Urinary bladder (tissue), 4 donors: ENCODE results near the gene GLB1L. TPM values are rescaled to one million over a fixed set of nuclear protein-coding genes. Genes with fewer than 3 reads are reported as not detected.
A peak's percentile ranks its signal among the peaks of the same experiment; 100 is the strongest.

Experiments used
- DNase-seq: peaks from one replicate; pipeline ENCODE4 v3.0.0-alpha.2; 2015; ENCODE audit errors: extremely low spot score
- H3K27ac ChIP-seq: one replicate; pipeline ENCODE4 v1.5.1; 2013; ENCODE audit warnings: low read depth, mild to moderate bottlenecking, moderate library complexity
- H3K36me3 ChIP-seq: one replicate; pipeline ENCODE4 v1.6.1; 2013; ENCODE audit warnings: mild to moderate bottlenecking, moderate library complexity; ENCODE audit not compliant: insufficient read depth
- H3K4me1 ChIP-seq: one replicate; pipeline ENCODE4 v1.6.1; 2013; ENCODE audit warnings: mild to moderate bottlenecking, moderate library complexity; ENCODE audit not compliant: insufficient read depth
- H3K4me3 ChIP-seq: one replicate; pipeline ENCODE4 v1.5.1; 2013; ENCODE audit warnings: low read depth, low read length
- WGBS: extraction: QIAGEN DNeasy Blood & Tissue Kit; methylation state at CpG from one replicate; pipeline ENCODE4 v1.1.7; 2013; 5-methylcytosine and 5-hydroxymethylcytosine counted together
- polyA plus RNA-seq: library from polyadenylated mRNA; stranded (reverse); fragments of 200-250 nt; gene quantifications from one replicate; pipeline ENCODE4 v1.2.3, GENCODE V29; 2013
- total RNA-seq: library from RNA; depleted of rRNA; stranded (reverse); fragments of >200 nt; gene quantifications from one replicate; pipeline ENCODE4 v1.2.3, GENCODE V29; 2014
- donor health status: healthy with polysubstance abuse.
- donor health status: healthy.

GLB1L gene
- total and polyA plus RNA-seq, 2 donors, result 6.5 to 12.0 TPM

DNA sequence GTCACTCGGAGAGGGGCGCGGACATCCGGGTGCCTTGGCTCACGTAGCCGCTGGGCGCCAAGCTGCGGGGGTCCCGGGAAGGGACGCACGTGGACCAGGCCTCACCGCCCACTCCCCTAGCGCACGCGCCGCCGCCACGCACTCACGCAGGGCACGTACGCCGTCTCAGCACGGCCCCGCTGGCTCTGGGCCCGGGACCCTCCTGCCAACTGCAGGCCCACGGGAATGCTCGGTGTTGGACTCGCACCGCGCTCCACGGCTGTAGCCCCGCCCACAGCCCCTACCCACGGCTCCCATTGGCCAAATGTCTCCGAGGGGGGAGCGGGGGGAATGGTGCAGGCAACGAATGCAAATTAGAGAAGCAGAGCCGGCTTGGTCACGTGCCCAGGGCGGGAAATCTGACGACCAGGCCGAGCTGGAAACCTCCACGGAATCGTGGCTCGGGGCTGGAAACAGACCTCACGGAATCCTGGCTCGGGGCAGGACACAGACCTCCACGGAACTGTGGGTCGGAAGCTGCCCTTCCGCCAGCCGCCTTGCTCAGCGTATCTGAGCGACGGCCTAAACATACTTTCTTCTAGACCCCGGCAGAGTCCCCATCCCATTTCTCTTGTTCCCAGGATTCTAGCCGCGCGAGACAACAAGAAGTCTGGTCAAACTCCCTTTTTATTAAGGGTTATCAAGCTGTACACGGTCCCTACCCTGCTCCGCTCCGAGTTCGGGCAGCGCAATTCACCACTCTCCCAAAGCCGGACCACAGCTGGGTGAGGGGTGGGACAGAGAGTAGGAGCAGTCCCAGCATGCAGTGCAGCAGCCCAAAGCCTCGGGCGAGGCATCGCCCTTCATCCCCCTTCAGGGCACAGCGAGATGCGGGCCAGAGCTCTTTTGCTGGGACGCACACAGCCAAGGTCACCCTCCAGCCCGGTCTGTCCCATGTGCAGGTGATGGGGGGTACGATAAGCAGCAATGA, 26.2 kb downstream of the GLB1L start, which contains the start of gene ABCB6:
Gene ABCB6 (minus strand): TSS at position 227 of the 970 bp plus-strand sequence. CDS start 285 bp downstream, outside the sequence.
- Histone ChIP-seq H3K4me3 (peak within 1 kb of the TSS; percentile 44), H3K4me1 (peaks cover 4% of the 10 kb centered on the region), H3K36me3 (peaks cover 6% of the 10 kb centered on the region), H3K27ac (peak within 1 kb of the TSS; percentile 71)
- WGBS, result 5% methylated on average over 71 of the region's 71 CpGs
- peak; percentile 95 for DNase-seq

DNA sequence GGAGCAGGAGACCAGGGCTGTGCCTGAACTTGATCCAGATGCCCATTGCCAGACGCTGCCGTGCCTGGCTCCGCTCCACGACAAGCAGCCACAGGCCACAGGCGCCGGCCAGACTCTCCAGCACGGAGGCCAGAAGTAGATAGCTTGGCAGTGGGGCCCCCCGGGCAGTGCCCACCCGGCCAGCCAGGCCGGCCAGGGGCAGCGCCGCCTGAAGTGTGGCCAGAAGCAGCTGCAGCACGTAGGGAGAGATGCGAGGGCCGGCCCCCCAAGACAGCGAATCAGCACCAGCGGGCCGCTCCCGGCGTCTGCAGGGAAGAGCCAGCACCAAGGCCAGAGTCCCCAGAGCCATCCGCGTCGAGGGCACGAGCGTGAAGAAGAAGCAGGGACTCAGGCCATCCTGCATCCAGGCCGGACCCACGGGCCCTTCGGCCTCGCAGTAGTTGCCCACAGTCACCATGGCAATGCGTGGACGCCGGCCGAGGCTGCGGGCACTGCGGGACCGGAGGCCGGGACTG, 27.0 kb downstream of the GLB1L start:
- Histone ChIP-seq H3K36me3 (peaks cover 6% of the 10 kb centered on the region), H3K4me1 (peaks cover 4% of the 10 kb centered on the region), H3K4me3 (peak overlapping the region; percentile 44), H3K27ac (peak overlapping the region; percentile 71)
- WGBS, result under 1% methylated on average over 37 of the region's 37 CpGs
- DNase-seq, result no peak

- Histone ChIP-seq H3K27ac (no peak overlapping the region), H3K4me1 (peaks cover 4% of the 10 kb centered on the region), H3K4me3 (no peak overlapping the region), H3K36me3 (peaks cover 6% of the 10 kb centered on the region)
- 93% methylated on average over 6 of the region's 6 CpGs for WGBS
- DNase-seq, result no peak
Observed at GRCh38 chr2:219216535-219216915, 28.7 kb downstream of the GLB1L start.

DNA sequence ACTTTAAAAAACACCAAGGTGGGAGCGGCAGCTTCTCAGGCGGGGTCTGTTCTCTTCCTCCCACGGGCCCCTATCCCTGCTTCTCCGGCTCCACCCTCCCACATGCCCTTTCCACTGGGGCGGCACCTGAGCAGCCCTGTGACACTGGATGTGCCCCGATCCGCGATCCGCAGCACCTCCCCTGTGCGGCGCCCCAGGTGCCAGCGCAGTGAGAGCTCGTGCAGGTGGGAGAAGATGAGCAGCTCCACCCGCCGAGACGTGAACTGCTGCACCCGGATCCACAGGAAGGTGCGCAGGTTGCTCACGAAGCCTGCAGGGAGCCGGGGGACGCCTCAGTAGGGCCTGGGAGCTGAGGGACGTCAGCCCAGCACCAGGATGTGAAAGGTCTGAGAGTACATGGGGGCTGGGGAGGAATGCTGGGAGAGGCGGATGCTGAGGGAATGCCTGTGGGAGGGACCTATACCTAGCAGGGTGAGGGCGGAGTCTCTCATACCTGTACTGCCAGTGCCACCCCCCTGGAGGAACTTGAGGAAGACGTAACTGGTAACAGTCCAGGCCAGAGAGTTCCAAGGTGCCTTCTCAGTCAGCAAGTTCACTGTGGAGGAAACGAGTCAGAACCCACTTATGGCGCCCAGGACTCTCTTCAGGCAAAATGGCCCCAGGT, 29.2 kb downstream of the GLB1L start:
- Histone ChIP-seq H3K4me3 (no peak overlapping the region), H3K36me3 (peaks cover 6% of the 10 kb centered on the region), H3K4me1 (peaks cover 4% of the 10 kb centered on the region), H3K27ac (no peak overlapping the region)
- DNase-seq, result no peak
- WGBS, result 90% methylated on average over 27 of the region's 27 CpGs

DNA sequence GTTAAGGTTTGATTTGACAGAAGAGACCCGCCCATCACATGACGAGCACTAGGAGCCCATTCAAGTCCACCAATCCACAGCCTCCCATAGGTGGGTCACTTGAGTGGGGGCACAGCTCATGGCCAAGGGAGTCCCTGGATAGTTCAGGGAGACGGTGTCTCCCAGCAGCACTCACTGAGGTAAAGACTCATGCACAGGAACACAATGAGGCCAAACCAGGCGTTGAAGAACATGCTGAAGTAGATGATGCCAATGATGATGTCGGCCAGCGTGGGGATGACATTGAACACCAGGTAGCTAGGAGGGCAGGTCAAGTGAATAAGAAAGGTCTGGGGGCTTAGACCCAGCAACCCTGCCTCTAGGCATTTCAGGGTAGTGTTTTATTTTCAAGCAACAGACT, 30.5 kb downstream of the GLB1L start:
- WGBS, result 91% methylated on average over 6 of the region's 6 CpGs
- peaks cover 2% of the 10 kb centered on the region for H3K36me3 ChIP-seq
- no peak overlapping the region for H3K4me3 ChIP-seq
- H3K27ac ChIP-seq, result no peak overlapping the region
- DNase-seq, result no peak
- peaks cover 4% of the 10 kb centered on the region for H3K4me1 ChIP-seq

DNA sequence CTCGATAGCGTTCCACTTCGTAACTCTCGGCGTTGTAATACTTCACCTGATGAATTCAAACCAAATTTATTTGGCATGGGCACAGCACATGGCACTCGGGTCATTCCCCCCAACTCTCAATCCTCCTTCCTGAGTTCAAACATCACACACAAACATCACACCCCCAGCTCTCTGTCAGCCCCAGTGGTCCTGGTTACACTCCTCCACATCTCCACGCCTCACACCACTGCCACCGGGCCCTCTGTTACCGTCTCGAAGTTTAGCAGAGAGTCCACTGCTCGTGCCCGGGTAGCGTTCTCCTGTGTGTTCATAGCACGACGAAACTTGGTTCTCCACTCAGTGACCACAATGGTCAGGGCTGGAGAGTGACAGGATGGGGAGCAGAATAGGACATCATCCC, 31.1 kb downstream of the GLB1L start:
- H3K36me3 ChIP-seq, result peaks cover 4% of the 10 kb centered on the region
- H3K27ac ChIP-seq, result no peak overlapping the region
- no peak overlapping the region for H3K4me3 ChIP-seq
- no peak for DNase-seq
- no peaks in the 10 kb centered on the region for H3K4me1 ChIP-seq
- WGBS, result 96% methylated on average over 15 of the region's 15 CpGs

DNA sequence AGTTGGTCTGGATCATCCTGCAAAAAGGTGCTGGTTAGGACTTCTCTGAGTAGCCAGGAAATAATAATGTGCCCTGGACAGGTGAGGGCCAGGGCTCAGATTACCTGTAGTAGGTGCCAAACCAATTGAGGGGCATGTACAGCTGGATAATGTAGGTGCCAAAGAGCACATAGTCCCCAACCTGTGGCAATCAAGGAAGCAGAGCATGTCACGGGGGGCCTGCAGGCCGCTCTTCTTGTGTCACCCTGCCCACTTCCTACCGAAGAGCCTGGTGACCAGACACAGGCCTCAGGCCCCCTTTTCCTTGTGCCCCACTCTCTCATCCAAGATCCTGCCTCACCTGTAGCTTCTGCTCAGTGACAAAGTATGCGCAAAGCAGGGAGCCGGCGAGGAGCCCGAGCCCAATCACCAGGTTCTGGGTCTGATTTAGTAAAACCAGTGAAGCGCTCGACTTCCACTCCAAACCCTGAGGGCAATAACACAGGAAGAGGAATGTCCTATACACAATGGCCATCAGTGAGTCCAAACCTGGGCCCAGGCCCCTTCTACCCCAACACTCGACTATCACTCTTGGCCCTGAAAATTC, 31.7 kb downstream of the GLB1L start:
- H3K36me3 ChIP-seq, result peaks cover 4% of the 10 kb centered on the region
- H3K4me3 ChIP-seq, result no peak overlapping the region
- H3K4me1 ChIP-seq, result no peaks in the 10 kb centered on the region
- 93% methylated on average over 10 of the region's 10 CpGs for WGBS
- no peak for DNase-seq
- no peak overlapping the region for H3K27ac ChIP-seq

DNA sequence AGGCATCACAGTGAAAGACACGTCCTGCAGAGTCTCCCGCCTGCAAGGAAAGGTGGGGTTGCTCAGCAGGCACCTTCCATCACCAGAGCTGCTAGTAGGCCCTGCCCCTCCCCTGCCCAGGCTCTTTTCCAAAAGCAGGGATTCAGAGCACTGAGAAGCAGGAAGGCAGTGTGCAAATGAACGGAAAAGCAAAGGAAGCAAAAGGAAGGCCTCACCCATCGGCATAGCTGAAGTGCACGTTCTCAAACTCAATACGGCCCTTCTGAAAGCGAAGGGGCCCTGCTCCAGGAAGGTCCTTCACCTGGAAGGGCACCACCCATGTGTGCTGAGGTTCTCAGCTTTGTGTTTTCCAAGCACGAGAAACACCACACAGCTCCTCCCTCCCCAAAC, 32.2 kb downstream of the GLB1L start:
- Histone ChIP-seq H3K4me1 (no peaks in the 10 kb centered on the region), H3K27ac (no peak overlapping the region), H3K36me3 (peaks cover 4% of the 10 kb centered on the region), H3K4me3 (no peak overlapping the region)
- no peak for DNase-seq
- WGBS, result 86% methylated on average over 8 of the region's 8 CpGs

DNA sequence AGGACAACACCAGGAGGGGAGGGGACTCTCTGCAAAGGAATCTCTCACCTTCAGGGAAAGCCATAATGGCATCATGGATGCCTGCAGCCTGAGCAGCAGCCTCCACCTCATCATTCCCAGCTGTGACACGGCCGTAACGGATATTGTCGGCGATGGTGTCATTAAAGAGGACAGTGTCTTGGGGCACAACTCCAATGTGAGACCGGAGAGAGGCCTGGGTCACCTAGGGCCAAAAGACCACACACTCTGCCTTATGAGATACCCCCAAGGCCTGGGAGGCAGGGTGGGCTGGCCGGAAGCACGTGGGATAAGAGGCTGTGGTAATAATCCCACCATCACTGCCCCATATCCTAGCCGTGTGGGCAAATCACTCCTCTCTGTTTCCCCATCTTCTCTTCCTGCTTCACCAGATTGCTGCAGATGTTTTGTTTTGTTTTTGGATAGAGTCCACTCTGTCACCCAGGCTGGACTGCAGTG, 34.3 kb downstream of the GLB1L start:
- H3K36me3 ChIP-seq, result peaks cover 2% of the 10 kb centered on the region
- WGBS, result 88% methylated on average over 9 of the region's 9 CpGs
- no peak for DNase-seq

GRCh38 chr2:219210196-219210885, 34.9 kb downstream of the GLB1L start:
- peaks cover 2% of the 10 kb centered on the region for H3K36me3 ChIP-seq
- WGBS, result 94% methylated on average over 24 of the region's 24 CpGs
- no peak overlapping the region for H3K4me3 ChIP-seq
- no peak for DNase-seq
- no peaks in the 10 kb centered on the region for H3K4me1 ChIP-seq
- H3K27ac ChIP-seq, result no peak overlapping the region

More for the DNA sequence above, 34.3 kb downstream of the GLB1L start:
- no peaks in the 10 kb centered on the region for H3K4me1 ChIP-seq
- H3K4me3 ChIP-seq, result no peak overlapping the region
- no peak overlapping the region for H3K27ac ChIP-seq

GRCh38 chr2:219209236-219210195, 35.7 kb downstream of the GLB1L start:
- 80% methylated on average over 18 of the region's 18 CpGs for WGBS
- H3K4me3 ChIP-seq, result no peak overlapping the region
- H3K4me1 ChIP-seq, result no peaks in the 10 kb centered on the region
- H3K36me3 ChIP-seq, result peaks cover 2% of the 10 kb centered on the region
- no peak overlapping the region for H3K27ac ChIP-seq
- DNase-seq, result no peak
